Stomach smooth muscle (tissue), 2 donors: ENCODE data around the gene RANBP3L.

Experiments
- H3K27ac ChIP-seq: one replicate; pipeline ENCODE4 v1.7.0; 2013; ENCODE audit warnings: mild to moderate bottlenecking, low read length, inconsistent platforms
- H3K27me3 ChIP-seq, 2 donors: one replicate each; pipeline ENCODE4 v1.7.0; 2013; ENCODE audit warnings: low read length in 2 of 2; ENCODE audit not compliant: insufficient read depth in 2 of 2, control insufficient read depth in 1 of 2
- H3K36me3 ChIP-seq, 2 donors: one replicate each; pipeline ENCODE4 v1.7.0; 2013; ENCODE audit warnings: low read length in 2 of 2; ENCODE audit not compliant: control insufficient read depth in 2 of 2, insufficient read depth in 2 of 2
- H3K4me1 ChIP-seq: one replicate; pipeline ENCODE4 v1.7.0; 2013; ENCODE audit warnings: low read length; ENCODE audit not compliant: control insufficient read depth, insufficient read depth
- H3K4me3 ChIP-seq, 2 donors: one replicate each; pipeline ENCODE4 v1.7.0; 2013; ENCODE audit warnings: low read length in 2 of 2
- H3K9ac ChIP-seq, 2 donors: one replicate each; pipeline ENCODE4 v1.7.0; 2013; ENCODE audit warnings: low read length in 2 of 2, mild to moderate bottlenecking in 1 of 2
- H3K9me3 ChIP-seq, 2 donors: one replicate each; pipeline ENCODE4 v1.7.0; 2013; ENCODE audit warnings: low read length in 2 of 2; ENCODE audit not compliant: control insufficient read depth in 2 of 2
- donor health status: healthy.
- donor health status: Pancreatic carcinoma.

The RANBP3L gene

DNA sequence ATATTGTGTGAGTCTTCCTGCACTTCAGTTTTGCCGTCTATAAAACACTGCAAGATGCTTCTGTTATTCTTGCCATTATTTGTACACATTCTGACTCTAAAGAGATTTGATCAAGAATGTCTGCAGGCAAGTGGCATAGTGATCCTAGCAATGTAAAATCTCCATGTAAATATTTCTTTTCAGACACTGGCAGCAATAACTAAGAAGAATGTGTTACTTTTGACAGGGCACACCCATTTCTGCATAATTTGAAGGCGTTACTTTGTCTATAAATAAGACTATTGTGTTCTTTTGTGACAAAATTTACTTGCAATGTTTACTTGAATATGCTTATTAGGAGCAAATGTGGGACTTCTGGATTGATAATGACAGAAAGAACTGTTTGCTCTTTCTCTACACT is 20.1 kb downstream of the RANBP3L start:
- no peaks in the 10 kb centered on the region for H3K9me3 ChIP-seq
- no peaks in the 10 kb centered on the region for H3K27me3 ChIP-seq
- no peaks in the 10 kb centered on the region for H3K4me1 ChIP-seq
- H3K27ac ChIP-seq: no peak overlapping the region
- no peaks in the 10 kb centered on the region for H3K36me3 ChIP-seq
- no peak overlapping the region for H3K4me3 ChIP-seq
- no peak overlapping the region for H3K9ac ChIP-seq

- H3K36me3 ChIP-seq: no peaks in the 10 kb centered on the region
- H3K9ac ChIP-seq: no peak overlapping the region
- no peaks in the 10 kb centered on the region for H3K4me1 ChIP-seq
- no peak overlapping the region for H3K4me3 ChIP-seq
- H3K27me3 ChIP-seq: no peaks in the 10 kb centered on the region
- H3K9me3 ChIP-seq: no peaks in the 10 kb centered on the region
- no peak overlapping the region for H3K27ac ChIP-seq
Observed at GRCh38 chr5:36279054-36279698, 22.5 kb downstream of the RANBP3L start.

DNA sequence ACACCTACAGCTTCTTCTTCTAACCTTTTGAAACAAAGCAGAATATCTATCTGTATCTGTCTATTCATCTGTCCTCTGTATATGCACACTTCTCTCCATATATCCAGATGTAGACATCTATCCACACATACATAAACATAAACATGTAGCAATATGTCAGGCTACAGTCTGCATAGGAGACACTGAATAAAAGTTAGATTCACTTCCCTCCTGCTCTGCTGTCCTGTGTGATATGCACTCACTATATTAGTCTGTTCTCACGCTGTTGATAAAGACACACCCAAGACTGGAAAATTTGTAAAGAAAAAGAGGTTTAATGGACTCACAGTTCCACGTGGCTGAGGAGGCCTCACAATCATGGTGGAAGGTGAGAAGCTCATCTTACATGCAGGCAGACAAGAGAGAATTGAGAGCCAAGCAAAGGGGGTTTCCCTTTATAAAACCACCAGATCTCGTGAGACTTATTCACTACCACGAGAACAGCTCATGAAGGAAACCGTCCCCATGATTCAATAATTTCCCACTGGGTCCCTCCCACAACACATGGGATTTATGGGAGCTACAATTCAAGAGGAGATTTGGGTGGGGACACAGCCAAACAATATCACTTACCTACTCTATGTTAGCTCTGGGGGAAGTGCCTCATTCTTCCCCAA is 24.1 kb downstream of the RANBP3L start:
- no peak overlapping the region for H3K4me3 ChIP-seq
- no peaks in the 10 kb centered on the region for H3K27me3 ChIP-seq
- H3K9me3 ChIP-seq: no peaks in the 10 kb centered on the region
- H3K9ac ChIP-seq: no peak overlapping the region
- H3K27ac ChIP-seq: no peak overlapping the region
- no peaks in the 10 kb centered on the region for H3K36me3 ChIP-seq
- H3K4me1 ChIP-seq: peaks cover 2% of the 10 kb centered on the region

- Histone ChIP-seq H3K9me3 (no peaks in the 10 kb centered on the region), H3K9ac (no peak overlapping the region), H3K27me3 (no peaks in the 10 kb centered on the region), H3K36me3 (no peaks in the 10 kb centered on the region), H3K4me1 (peaks cover 2% of the 10 kb centered on the region), H3K4me3 (no peak overlapping the region), H3K27ac (no peak overlapping the region)
Observed at GRCh38 chr5:36276864-36277263, 24.8 kb downstream of the RANBP3L start.

- H3K9me3 ChIP-seq: no peaks in the 10 kb centered on the region
- H3K4me1 ChIP-seq: peaks cover 2% of the 10 kb centered on the region
- H3K36me3 ChIP-seq: no peaks in the 10 kb centered on the region
- no peak overlapping the region for H3K9ac ChIP-seq
- H3K27me3 ChIP-seq: no peaks in the 10 kb centered on the region
- no peak overlapping the region for H3K4me3 ChIP-seq
- no peak overlapping the region for H3K27ac ChIP-seq
Observed at GRCh38 chr5:36273809-36274526, 27.7 kb downstream of the RANBP3L start.

- Histone ChIP-seq H3K36me3 (no peaks in the 10 kb centered on the region), H3K27me3 (no peaks in the 10 kb centered on the region), H3K4me3 (no peak overlapping the region), H3K9me3 (no peaks in the 10 kb centered on the region), H3K9ac (no peak overlapping the region), H3K4me1 (peaks cover 2% of the 10 kb centered on the region), H3K27ac (no peak overlapping the region)
Observed at GRCh38 chr5:36272136-36272690, 29.5 kb downstream of the RANBP3L start.

- H3K4me3 ChIP-seq: no peak overlapping the region
- no peaks in the 10 kb centered on the region for H3K9me3 ChIP-seq
- H3K4me1 ChIP-seq: peaks cover 2% of the 10 kb centered on the region
- H3K9ac ChIP-seq: no peak overlapping the region
- no peak overlapping the region for H3K27ac ChIP-seq
- no peaks in the 10 kb centered on the region for H3K36me3 ChIP-seq
- H3K27me3 ChIP-seq: no peaks in the 10 kb centered on the region
Observed at GRCh38 chr5:36270876-36271575, 30.7 kb downstream of the RANBP3L start.

DNA sequence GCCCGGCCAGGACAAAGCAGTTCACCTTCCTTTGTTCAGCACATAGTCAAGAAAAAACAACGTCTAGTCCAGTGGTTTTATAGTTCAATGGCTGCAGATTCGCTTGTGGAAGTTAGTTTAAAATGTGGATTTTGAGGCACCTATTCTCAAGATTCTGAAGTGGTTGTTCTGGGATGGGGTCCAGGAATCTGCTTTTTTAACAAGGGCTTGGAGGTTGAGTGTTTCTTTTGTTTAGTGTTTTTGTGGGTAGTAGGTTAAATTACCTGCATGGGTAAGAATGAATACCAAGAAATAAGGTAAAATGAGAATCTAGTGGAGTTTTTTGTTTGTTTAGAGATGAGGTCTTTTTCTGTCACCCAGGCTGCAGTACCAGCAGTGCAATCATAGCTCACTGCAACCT is 31.5 kb downstream of the RANBP3L start:
- Histone ChIP-seq H3K4me3 (no peak overlapping the region), H3K4me1 (peaks cover 2% of the 10 kb centered on the region), H3K9ac (no peak overlapping the region), H3K9me3 (no peaks in the 10 kb centered on the region), H3K27me3 (no peaks in the 10 kb centered on the region), H3K27ac (no peak overlapping the region), H3K36me3 (no peaks in the 10 kb centered on the region)

- H3K27ac ChIP-seq: no peak overlapping the region
- no peak overlapping the region for H3K4me3 ChIP-seq
- no peak overlapping the region for H3K9ac ChIP-seq
- no peaks in the 10 kb centered on the region for H3K9me3 ChIP-seq
- peaks cover 2% of the 10 kb centered on the region for H3K4me1 ChIP-seq
- no peaks in the 10 kb centered on the region for H3K36me3 ChIP-seq
- H3K27me3 ChIP-seq: no peaks in the 10 kb centered on the region
Observed at GRCh38 chr5:36269478-36269877, 32.2 kb downstream of the RANBP3L start.

DNA sequence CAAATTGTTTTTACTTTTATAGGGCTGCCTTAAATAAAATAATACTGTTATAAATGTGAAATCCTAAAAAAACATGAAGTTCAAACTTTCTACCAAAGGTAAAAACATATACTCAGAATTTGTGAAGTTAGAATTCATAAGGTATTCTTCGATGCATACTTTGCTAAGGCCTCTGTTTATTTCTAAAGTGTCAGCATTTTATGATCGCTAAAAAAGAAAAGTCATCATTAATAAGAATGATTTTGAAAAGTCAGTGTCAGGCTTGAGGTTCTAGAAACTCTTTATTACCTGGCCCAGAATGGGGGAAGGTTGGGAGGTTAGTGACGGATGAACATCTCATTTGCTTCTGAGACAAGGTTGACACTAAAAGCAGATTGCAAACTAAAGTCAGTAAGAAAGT is 33.8 kb downstream of the RANBP3L start:
- Histone ChIP-seq H3K9ac (no peak overlapping the region), H3K9me3 (no peaks in the 10 kb centered on the region), H3K27me3 (no peaks in the 10 kb centered on the region), H3K4me1 (no peaks in the 10 kb centered on the region), H3K27ac (no peak overlapping the region), H3K4me3 (no peak overlapping the region), H3K36me3 (no peaks in the 10 kb centered on the region)
